GM21717 (cell line): Measurements from ENCODE around the gene CHMP6.
"Not testable (repeated sequence)": the region's sequence is repeated elsewhere in the genome, so short reads cannot be mapped to it uniquely, and the experiment has no call there.

ENCODE experiments used
- ATAC-seq: cut with Tn5 transposase; IDR thresholded peaks from one replicate; pipeline ENCODE4 v1.9.1; 2021; ENCODE audit warnings: mild to moderate bottlenecking, moderate library complexity; ENCODE audit not compliant: unreplicated experiment

CHMP6 gene

GRCh38 chr17:81010935-81011334 is 19.3 kb downstream of the CHMP6 start:
- ATAC-seq, result no peak

- no peak for ATAC-seq
These were observed 20.3 kb downstream of the CHMP6 start for GRCh38 chr17:81011951-81012350.

- no peak for ATAC-seq
These were observed 21.2 kb downstream of the CHMP6 start for GRCh38 chr17:81012574-81013447.

GRCh38 chr17:81013642-81014041 is 22.0 kb downstream of the CHMP6 start:
- no peak for ATAC-seq

GRCh38 chr17:81015136-81015535 is 23.5 kb downstream of the CHMP6 start:
- ATAC-seq, result no peak

GRCh38 chr17:81016575-81016974 is 24.9 kb downstream of the CHMP6 start:
- ATAC-seq, result no peak

- ATAC-seq, result not testable (repeated sequence)
These were observed 25.7 kb downstream of the CHMP6 start for GRCh38 chr17:81017330-81017729.

- ATAC-seq, result no peak
These were observed 26.6 kb downstream of the CHMP6 start for GRCh38 chr17:81018044-81018802.

- no peak for ATAC-seq
These were observed 28.2 kb downstream of the CHMP6 start for GRCh38 chr17:81019563-81020442.

- ATAC-seq, result no peak
These were observed 28.8 kb downstream of the CHMP6 start for GRCh38 chr17:81020443-81020766.

GRCh38 chr17:81020767-81021497 is 29.3 kb downstream of the CHMP6 start:
- ATAC-seq, result no peak

GRCh38 chr17:81021531-81022343 is 30.1 kb downstream of the CHMP6 start:
- no peak for ATAC-seq

- no peak for ATAC-seq
These were observed 30.7 kb downstream of the CHMP6 start for GRCh38 chr17:81022344-81022676.

- no peak for ATAC-seq
These were observed 33.6 kb downstream of the CHMP6 start for GRCh38 chr17:81025065-81025740.

GRCh38 chr17:81025741-81026129 is 34.1 kb downstream of the CHMP6 start:
- ATAC-seq, result no peak

- ATAC-seq, result no peak
These were observed 34.8 kb downstream of the CHMP6 start for GRCh38 chr17:81026266-81027036.

- ATAC-seq, result no peak
These were observed 35.4 kb downstream of the CHMP6 start for GRCh38 chr17:81027038-81027437.
